ENCODE measurements around the gene GALNT6. TPM values are rescaled to one million over a fixed set of nuclear protein-coding genes. Genes with fewer than 3 reads are reported as not detected.

GALNT6 gene
- total and polyA plus RNA-seq, 11 donors, result 0.08 to 8.0 (median 0.77) TPM

GRCh38 chr12:51349026-51349425 is 42.2 kb downstream of the GALNT6 start:
- intact Hi-C loops (cut with DNase I), result loop anchor here in 4 of 10 donors (10.0 kb wide), 4 partner anchors 74 to 844 kb away; partner anchors contain the start of genes DIP2B (in 2 of the 4), LETMD1 (in 2 of the 4) and SMAGP (in 1 of the 4)
- no peak overlapping the region for H3K4me3 ChIP-seq
- H3K4me1 ChIP-seq, result no peaks in the 10 kb centered on the region
- no peaks in the 10 kb centered on the region for H3K36me3 ChIP-seq
- no peaks in the 10 kb centered on the region for H3K27me3 ChIP-seq
- H3K27ac ChIP-seq, result no peak overlapping the region
- H3K9me3 ChIP-seq, result no peaks in the 10 kb centered on the region
- TF ChIP-seq CTCF (IDR thresholded peaks at IDR 0.05) (no peak), POLR2A (IDR thresholded peaks at IDR 0.05) (no peak)
- 74 to 84% (median 82%) methylated on average over 5 of the region's 5 CpGs for WGBS, 4 donors
- DNase-seq (no peak), ATAC-seq (no peak)

GRCh38 chr12:51348116-51348515 is 43.1 kb downstream of the GALNT6 start:
- Histone ChIP-seq H3K4me3 (no peak overlapping the region), H3K36me3 (no peaks in the 10 kb centered on the region), H3K27ac (no peak overlapping the region), H3K27me3 (no peaks in the 10 kb centered on the region), H3K9me3 (no peaks in the 10 kb centered on the region), H3K4me1 (no peaks in the 10 kb centered on the region)
- no peak for DNase-seq
- no peak for TF ChIP-seq POLR2A (IDR thresholded peaks at IDR 0.05)
- TF ChIP-seq CTCF (IDR thresholded peaks at IDR 0.05), result no peak
- no peak for ATAC-seq
- intact Hi-C loops (cut with DNase I), result loop anchor here in 4 of 10 donors (10.0 kb wide), 4 partner anchors 73 to 843 kb away; partner anchors contain the start of genes DIP2B (in 2 of the 4), LETMD1 (in 2 of the 4) and SMAGP (in 1 of the 4)
- 78 to 90% (median 85%) methylated on average over 4 of the region's 4 CpGs for WGBS, 4 donors

- no peak for TF ChIP-seq CTCF (IDR thresholded peaks at IDR 0.05)
- no peak for TF ChIP-seq POLR2A (IDR thresholded peaks at IDR 0.05)
- Histone ChIP-seq H3K27ac (no peak within 1 kb of the TSS), H3K4me3 (no peak within 1 kb of the TSS), H3K36me3 (no peaks in the 10 kb centered on the region), H3K9me3 (no peaks in the 10 kb centered on the region), H3K27me3 (no peaks in the 10 kb centered on the region), H3K4me1 (peaks cover 0 to under 1% (median 0%) of the 10 kb centered on the region in 12 donors)
- no peak for DNase-seq
- 84 to 92% (median 91%) methylated on average over 3 of the region's 3 CpGs for WGBS, 4 donors
- ATAC-seq, result no peak
- intact Hi-C loops (cut with DNase I), result loop anchor here in 4 of 10 donors (10.0 kb wide), 4 partner anchors 72 to 842 kb away; partner anchors contain the start of genes DIP2B (in 2 of the 4), LETMD1 (in 2 of the 4) and SMAGP (in 1 of the 4)
Observed at GRCh38 chr12:51346581-51346980, 44.6 kb downstream of the GALNT6 start, which contains the start of gene CELA1. TSS of gene CELA1 (minus strand) at chr12:51346679. CDS start at chr12:51346638, 41 bp downstream.

GRCh38 chr12:51345681-51346080 is 45.5 kb downstream of the GALNT6 start:
- WGBS, 4 donors, result 63 to 70% (median 68%) methylated on average over 7 of the region's 7 CpGs
- intact Hi-C loops (cut with DNase I), result loop anchor here in 4 of 10 donors (10.0 kb wide), 4 partner anchors 71 to 841 kb away; partner anchors contain the start of genes DIP2B (in 2 of the 4), LETMD1 (in 2 of the 4) and SMAGP (in 1 of the 4)

More at GRCh38 chr12:51345681-51346080, 45.5 kb downstream of the GALNT6 start:
- Histone ChIP-seq H3K27me3 (no peaks in the 10 kb centered on the region), H3K4me1 (peaks cover 0 to 6% (median 1%) of the 10 kb centered on the region in 12 donors), H3K27ac (no peak overlapping the region), H3K4me3 (no peak overlapping the region), H3K36me3 (no peaks in the 10 kb centered on the region), H3K9me3 (no peaks in the 10 kb centered on the region)
- no peak for TF ChIP-seq POLR2A (IDR thresholded peaks at IDR 0.05)
- ATAC-seq, result no peak
- DNase-seq, result no peak

Data from heart left ventricle (tissue), 16 donors.